Endothelial cell of umbilical vein (primary cell): ENCODE results near the gene KCNMB2.

ENCODE experiments used
- EZH2 ChIP-seq: IDR thresholded peaks from 2 replicates; pipeline ENCODE4 v1.6.1; 2012; ENCODE audit warnings: borderline replicate concordance, low read depth, mild to moderate bottlenecking, moderate library complexity, low read length, inconsistent platforms; ENCODE audit not compliant: severe bottlenecking
- GATA2 ChIP-seq: IDR thresholded peaks from 2 replicates; pipeline ENCODE4 v1.7.0; 2011; ENCODE audit warnings: low read depth, mild to moderate bottlenecking, moderate library complexity, mixed read lengths, low read length; ENCODE audit not compliant: insufficient read length, insufficient read depth
- JUN ChIP-seq: IDR thresholded peaks from 2 replicates; pipeline ENCODE4 v1.6.1; 2011; ENCODE audit warnings: borderline replicate concordance, low read depth; ENCODE audit not compliant: insufficient read length, insufficient read depth
- POLR2A ChIP-seq: IDR thresholded peaks from 2 replicates; pipeline ENCODE4 v1.6.1; 2012; ENCODE audit warnings: low read depth, mild to moderate bottlenecking, control low read depth, low read length
- POLR2AphosphoS5 ChIP-seq: IDR thresholded peaks from 2 replicates; pipeline ENCODE4 v1.6.1; 2012; ENCODE audit warnings: low read depth, mild to moderate bottlenecking, control low read depth, low read length, moderate library complexity; ENCODE audit not compliant: insufficient read depth
- TF ChIP-seq, protein P1 (sequence below), 2 donors: IDR thresholded peaks; 1 replicate in 1 of 2; 2 replicates in 1 of 2; pipeline ENCODE4 v1.5.1; 2011; ENCODE audit warnings: low read length in 2 of 2, mild to moderate bottlenecking in 2 of 2, moderate library complexity in 2 of 2, control low read depth in 1 of 2, inconsistent platforms in 1 of 2, low read depth in 1 of 2; ENCODE audit not compliant: insufficient read depth in 1 of 2; ENCODE audit errors: extremely low read depth in 1 of 2
- TF ChIP-seq, protein P2 (sequence below): IDR thresholded peaks from 2 replicates; pipeline ENCODE4 v1.6.1; 2011; ENCODE audit not compliant: insufficient read depth, insufficient read length

DNA sequence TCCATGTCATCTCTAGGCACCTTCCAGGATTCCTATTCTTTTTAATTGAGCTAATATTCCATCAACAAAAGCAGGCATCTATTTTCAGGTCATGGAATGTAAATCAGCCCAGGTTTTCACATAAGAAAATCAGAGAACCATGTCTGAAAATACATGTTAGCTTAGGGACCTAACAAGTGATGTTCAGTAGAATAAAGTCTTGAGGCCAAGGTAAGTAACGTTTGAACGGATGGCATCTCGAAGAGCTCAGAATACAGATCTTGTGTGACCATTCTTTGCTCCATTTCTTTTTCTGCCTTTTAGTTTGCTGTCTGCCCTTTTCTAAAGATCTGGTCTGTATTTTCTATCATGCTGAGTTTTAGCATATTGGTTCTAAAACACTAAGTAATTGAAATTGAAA lies 16.5 kb upstream of the KCNMB2 start:
- TF ChIP-seq, protein P1, sequence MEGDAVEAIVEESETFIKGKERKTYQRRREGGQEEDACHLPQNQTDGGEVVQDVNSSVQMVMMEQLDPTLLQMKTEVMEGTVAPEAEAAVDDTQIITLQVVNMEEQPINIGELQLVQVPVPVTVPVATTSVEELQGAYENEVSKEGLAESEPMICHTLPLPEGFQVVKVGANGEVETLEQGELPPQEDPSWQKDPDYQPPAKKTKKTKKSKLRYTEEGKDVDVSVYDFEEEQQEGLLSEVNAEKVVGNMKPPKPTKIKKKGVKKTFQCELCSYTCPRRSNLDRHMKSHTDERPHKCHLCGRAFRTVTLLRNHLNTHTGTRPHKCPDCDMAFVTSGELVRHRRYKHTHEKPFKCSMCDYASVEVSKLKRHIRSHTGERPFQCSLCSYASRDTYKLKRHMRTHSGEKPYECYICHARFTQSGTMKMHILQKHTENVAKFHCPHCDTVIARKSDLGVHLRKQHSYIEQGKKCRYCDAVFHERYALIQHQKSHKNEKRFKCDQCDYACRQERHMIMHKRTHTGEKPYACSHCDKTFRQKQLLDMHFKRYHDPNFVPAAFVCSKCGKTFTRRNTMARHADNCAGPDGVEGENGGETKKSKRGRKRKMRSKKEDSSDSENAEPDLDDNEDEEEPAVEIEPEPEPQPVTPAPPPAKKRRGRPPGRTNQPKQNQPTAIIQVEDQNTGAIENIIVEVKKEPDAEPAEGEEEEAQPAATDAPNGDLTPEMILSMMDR (IDR thresholded peaks at IDR 0.05; ENCODE audit: extremely low read depth in 1 of 2, insufficient read depth in 1 of 2, low read depth in 1 of 2, low read length in 2 of 2), result no peak
- TF ChIP-seq GATA2, result no peak
- no peak for TF ChIP-seq POLR2A
- TF ChIP-seq POLR2AphosphoS5, result no peak
- TF ChIP-seq JUN, result no peak
- no peak for TF ChIP-seq EZH2
- TF ChIP-seq, protein P2, sequence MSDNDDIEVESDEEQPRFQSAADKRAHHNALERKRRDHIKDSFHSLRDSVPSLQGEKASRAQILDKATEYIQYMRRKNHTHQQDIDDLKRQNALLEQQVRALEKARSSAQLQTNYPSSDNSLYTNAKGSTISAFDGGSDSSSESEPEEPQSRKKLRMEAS, result no peak
